ENCODE measurements around the gene SLC5A10. TPM values are rescaled to one million over a fixed set of nuclear protein-coding genes. Genes with fewer than 3 reads are reported as not detected.

Gene SLC5A10
- total RNA-seq, 1 donor from 2014 or later: not detected

DNA sequence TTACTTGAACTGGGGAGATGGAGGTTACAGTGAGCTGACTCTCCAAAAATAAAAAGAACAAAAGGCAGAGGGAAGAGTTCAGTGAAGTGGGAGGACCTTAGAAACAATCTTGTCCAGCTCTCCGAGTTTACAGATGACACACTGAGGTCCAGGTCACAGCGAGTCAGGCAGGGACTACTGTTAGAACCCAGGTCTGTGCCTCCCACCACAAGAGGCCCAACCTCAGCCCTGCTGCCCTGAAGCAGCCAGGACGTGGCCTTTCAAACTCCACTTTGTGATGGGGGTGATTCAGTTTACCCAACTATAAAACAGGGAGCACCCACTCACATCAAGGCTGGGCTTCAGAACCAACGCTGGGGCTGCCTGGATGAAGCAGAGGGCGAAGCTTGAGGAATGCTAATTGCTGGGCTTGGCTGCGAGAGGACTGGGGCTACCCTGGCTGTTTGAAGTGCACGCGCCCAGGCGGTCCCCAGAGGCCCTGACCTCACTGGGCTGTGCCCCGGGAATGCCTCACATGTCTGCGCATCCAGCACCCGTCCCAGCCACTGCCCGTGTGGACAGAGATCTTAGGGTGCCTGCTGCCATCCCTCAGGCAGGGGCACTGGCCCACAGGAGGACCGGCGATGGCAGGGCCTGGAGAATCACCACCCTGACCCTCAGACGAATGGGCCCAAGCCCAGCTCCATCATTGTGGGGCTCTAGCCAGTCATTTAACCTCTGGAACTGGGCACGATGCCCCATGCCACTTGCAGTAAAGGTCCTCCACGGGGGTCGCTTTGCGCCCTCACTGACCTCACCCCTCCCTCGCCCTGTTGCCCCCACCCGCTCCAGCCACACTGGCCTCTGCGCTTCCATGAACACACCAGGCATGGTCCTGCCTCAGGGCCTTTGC is 11.4 kb downstream of the SLC5A10 start:
- DNase-seq (ENCODE audit: low spot score): no peak

- no peak for DNase-seq (ENCODE audit: low spot score)
Observed at GRCh38 chr17:18964018-18964351, 12.0 kb downstream of the SLC5A10 start.

DNA sequence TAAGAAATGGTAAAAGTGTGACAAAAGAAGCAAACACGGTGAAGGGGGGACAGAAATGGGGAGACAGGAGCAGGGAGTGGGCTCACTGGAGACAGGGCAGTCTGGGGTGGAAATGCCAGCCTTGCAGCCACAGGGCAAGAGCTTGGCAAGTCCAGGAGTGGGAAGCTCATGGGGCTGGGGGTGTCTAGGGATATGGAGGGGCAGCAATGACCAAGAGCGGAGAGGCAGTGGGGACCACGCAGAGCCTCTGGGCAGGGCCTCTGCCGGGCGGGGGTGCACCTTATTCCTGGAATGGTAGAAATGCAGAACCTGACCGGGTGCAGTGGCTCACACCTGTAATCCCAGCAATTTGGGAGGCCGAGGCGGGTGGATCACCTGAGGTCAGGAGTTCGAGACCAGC is 12.6 kb downstream of the SLC5A10 start:
- no peak for DNase-seq (ENCODE audit: low spot score)

DNA sequence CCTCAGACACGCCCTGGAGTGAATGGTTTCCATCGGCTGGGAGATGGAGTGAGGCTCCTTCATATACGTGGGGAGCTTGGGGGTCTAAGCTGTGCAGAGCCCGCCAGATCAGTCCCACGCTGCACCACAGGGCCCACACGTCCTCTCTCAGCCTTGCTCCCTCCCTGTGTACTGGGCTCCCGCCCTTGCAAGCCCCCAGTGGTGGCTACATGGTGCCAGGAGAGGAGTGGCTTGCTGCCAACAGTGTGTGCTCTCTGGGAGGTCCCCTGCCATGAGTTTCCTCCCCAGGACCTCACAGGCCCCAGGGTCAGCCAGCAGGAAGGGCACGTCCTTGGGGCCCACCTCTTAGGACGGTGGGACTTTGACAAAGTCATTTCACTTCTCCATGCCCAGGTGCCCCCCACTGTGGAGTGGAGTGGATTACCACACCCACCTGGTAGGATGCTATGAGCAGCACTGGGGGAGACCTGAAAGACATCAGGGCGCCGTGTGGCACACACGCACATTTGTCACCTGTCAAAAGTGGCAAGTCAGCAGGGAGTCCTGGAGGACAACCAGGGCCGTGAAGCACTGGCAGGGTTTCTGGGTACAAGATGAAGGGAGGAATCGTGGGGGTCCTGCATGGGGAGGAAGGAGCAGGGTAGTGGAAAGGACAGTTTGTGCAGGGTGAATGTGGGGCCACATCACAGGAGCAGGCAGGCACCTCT is 13.7 kb downstream of the SLC5A10 start:
- no peak for DNase-seq (ENCODE audit: low spot score)

DNA sequence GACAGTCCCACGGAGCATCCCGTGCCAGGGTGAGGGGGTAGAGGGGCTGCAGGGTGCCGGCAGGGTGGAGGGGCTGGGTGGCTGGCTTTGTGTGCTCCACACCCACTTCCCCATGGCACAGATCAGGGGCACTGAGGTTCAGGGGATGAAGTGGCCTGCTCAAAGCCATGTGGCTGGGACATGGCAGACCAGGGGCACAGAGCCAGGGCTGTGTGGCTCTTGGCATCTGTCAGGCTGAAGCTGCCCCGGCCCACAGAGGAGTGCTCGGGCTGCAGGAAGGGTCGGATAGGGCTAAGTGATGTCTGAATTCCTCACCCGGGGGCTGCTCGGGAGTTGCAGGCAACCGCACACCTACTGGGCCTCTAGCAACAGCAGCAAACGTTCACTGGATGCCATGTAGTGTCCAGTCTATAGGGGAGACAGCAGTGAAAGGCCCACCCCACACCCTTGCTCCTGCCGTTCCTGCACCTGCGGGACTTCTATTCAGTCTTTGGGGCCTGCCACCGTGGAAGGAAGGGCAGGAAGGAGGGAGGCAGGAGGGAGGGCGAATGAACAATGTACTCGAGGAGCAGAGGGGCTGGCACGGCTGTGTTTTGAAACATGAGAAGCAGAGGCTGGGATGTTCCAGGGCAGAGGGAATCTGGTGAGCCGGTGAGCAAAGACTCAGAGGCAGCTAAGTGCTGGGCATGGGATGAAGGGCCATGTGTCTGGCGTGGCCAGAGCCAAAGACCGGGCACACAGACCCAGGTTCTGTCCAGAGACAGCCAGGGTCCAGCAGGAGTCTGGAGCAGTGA is 15.1 kb downstream of the SLC5A10 start:
- no peak for DNase-seq (ENCODE audit: low spot score)

- no peak for DNase-seq (ENCODE audit: low spot score)
Observed at GRCh38 chr17:18967916-18968315, 16.0 kb downstream of the SLC5A10 start.

GRCh38 chr17:18968345-18968744 is 16.4 kb downstream of the SLC5A10 start:
- no peak for DNase-seq (ENCODE audit: low spot score)

DNA sequence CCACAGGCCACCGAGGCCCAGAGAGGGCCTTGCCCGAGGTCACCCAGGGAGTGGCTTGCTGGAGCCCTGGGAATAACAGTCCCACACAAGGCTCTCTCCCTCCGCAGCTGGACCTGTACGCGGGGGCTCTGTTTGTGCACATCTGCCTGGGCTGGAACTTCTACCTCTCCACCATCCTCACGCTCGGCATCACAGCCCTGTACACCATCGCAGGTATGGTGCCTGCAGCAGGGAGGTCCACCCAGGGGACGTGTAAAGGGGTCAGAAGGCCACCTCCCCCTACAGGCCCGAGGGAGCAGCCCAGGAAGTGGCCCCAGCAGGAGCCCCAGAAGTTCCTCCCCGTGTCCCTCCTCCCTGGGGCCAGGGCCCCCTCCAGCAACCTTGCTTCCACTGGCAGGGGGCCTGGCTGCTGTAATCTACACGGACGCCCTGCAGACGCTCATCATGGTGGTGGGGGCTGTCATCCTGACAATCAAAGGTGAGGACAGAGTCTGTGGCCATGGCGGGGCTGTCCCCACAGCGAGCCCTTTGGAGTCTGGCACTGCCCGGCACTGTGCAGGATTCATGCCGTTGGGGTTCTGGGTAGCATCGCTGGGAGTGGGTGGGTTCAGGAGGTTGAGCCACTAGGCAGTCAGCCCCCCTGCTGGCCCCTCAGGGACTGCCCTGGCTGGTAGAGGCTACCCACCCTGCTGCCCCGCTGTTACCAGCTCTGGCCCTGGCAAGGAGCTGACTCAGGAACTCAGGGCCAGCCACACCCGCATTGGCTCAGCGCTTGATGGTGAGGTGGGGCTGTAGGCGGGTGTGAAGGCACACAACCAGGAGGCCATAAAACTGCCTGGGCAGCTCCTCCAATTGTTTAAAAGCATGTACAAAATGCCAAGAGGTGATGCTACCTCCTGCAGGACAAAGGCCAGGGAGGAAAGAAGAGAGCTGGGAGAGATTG is 17.3 kb downstream of the SLC5A10 start:
- DNase-seq (ENCODE audit: low spot score): no peak

- no peak for DNase-seq (ENCODE audit: low spot score)
Observed at GRCh38 chr17:18970582-18971480, 18.9 kb downstream of the SLC5A10 start.

DNA sequence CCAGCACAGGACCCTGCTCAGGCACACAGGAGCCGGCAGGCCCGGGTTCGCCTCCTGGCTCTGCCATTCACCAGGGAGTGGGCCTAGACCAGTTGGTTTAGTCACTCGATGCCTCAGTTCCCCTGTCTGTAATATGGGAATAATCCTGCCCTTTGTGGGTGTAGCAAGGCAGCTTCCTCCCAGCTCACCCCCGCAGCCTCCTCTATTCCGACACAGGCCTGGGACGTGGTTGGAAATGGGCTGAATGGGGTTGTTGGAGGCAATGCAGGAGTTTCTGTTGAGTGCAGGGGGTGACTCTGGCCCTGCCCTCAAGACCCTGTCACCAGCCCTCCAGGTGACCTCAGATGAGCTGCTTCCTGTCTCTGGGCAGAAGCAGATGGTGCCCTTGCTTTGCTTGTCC is 19.8 kb downstream of the SLC5A10 start:
- DNase-seq (ENCODE audit: low spot score): no peak

DNA sequence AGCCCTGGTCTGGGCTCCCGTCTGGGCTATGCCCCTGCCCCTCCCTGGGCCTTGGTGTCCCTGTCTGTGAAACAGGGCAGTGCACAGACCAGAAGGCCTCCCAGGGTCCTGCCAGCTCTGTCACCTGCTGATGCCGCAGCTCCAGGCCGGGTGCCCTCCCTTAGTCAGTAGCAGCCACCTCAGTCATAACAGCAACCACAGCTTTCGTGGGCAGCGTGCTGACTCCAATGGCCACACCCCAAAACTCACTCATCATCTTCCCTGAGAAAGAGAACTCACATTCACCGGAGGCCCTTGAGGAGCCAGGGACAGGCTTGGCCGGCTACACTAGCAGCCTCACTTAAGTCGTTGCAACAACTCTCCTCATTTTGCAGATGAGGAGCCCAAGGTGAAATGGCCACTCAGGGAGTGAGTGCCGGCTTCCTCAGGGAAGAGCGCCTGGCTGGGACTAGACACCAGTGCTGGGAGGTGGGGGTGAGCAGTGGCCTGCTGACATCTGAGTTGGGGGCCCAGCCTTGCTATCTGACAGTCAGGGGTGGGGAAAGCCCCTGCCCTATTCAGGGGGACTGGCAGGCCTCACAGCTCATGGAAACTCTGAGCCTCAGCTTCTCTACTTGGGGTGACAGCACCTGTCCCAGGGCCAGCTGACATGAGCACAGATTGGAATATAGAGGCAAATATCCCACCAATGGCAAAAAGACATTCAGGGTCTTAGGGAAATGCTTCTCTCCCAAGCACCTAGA is 22.6 kb downstream of the SLC5A10 start:
- DNase-seq (ENCODE audit: low spot score): no peak

GRCh38 chr17:18975597-18975996 is 23.6 kb downstream of the SLC5A10 start:
- DNase-seq (ENCODE audit: low spot score): no peak

- no peak for DNase-seq (ENCODE audit: low spot score)
Observed at GRCh38 chr17:18976201-18976600, 24.2 kb downstream of the SLC5A10 start.

DNA sequence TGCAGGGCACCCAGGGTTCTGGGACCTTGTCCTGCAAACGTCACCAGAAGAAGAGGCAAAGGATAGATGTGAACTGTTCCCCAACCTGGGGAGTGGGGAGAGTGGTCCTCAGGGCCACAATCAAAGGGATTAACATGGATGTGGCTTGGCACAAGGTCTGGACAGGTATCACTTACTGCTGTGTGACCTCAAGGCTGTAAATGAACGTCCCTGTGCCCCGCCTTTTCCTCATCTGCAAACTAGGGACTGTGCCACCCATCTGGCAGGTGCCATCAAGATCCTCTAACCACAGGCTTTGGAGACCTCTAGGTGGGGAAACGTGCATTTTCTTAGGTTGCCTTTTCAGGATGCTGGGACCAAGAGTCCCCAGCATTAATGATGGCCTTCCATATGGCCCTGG is 25.1 kb downstream of the SLC5A10 start:
- DNase-seq (ENCODE audit: low spot score): no peak

DNA sequence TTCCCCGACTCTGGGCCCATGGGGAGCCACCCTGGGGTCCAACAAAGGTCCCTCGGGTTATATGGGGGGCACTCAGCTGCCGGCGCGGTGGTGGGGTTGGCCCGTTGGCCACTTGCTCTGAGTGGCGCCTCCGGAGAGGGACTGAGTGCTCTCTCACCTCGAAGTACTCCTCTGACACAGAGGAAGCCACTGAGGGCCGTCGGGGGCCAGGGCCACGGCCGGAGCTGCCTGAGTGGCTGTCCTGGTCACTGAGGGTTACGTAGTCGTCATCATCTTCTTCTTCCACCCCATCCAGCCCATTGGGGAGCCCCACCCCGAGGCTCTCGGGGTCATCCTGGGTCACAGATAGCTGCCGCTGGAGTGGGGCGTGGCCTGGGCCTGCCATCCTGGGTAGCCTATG is 25.7 kb downstream of the SLC5A10 start:
- DNase-seq (ENCODE audit: low spot score): no peak

DNA sequence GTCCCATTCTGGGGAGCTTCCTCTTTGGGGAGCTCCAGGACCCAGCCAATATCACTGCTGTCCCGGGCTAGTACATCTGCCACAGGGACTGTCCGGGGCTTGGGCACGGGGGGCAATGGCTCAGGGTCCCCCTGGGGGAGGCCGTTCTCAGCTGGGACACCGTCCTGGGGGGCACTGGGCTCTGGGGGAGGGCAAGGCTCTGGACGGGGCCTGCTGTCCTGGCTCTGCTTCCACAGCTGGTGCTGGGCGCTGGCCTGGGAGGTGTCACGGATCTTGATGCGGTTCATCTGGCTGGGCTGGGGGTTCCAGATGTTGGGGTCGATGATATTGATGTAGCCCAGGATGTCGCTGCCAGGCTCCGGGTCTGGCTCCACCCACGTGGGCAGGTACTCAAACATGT is 26.1 kb downstream of the SLC5A10 start:
- DNase-seq (ENCODE audit: low spot score): no peak

GRCh38 chr17:18978655-18979054 is 26.7 kb downstream of the SLC5A10 start:
- DNase-seq (ENCODE audit: low spot score): no peak

DNA sequence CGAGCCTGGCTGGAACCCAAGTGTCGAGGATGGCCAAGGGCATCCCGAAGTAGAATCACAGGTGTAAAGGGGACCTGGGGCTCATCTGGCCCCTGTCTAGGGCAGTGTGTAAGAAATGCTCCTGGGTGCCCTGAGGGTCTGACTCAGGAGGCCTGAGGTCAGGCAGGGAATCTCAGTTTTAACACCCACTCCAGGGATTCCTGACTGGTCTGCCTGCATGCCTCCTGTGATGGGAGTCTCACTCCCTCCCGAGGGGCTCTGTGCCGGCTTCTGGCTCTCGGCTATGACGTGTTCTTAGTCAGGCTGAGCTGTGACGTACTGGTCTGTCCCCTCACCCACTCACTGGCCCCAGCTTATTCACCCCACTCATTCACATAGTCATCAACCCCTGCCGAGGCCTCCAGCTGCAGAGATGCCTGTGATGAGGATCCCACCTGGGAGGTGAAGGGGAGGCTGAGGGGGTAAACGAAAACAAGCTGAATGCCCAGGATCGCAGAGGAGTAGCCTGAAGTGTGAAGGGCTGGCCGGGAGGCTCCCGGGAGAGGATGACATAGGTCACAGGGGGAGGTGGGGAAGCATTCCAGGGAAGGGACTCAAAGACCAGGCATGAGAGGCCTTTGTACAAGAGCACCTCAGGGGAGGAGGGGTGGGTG is 28.8 kb downstream of the SLC5A10 start:
- no peak for DNase-seq (ENCODE audit: low spot score)

- DNase-seq (ENCODE audit: low spot score): no peak
Observed at GRCh38 chr17:18981335-18981641, 29.3 kb downstream of the SLC5A10 start.
